ENCODE measurements around the gene SNTB2. TPM values are rescaled to one million over a fixed set of nuclear protein-coding genes. Genes with fewer than 3 reads are reported as not detected.

Gene SNTB2
- total RNA-seq, 1 donor from 2014 or later: 36.1 TPM

- peaks cover 77% of the 10 kb centered on the region for H3K36me3 ChIP-seq
- ATAC-seq (no peak), DNase-seq (no peak)
- no peaks in the 10 kb centered on the region for H3K9me3 ChIP-seq
- no peak overlapping the region for H3K4me3 ChIP-seq
- intact Hi-C loops (cut with DNase I): no loop called here
- peaks cover 19% of the 10 kb centered on the region for H3K4me1 ChIP-seq
- no peaks in the 10 kb centered on the region for H3K27me3 ChIP-seq (ENCODE audit: low read depth)
- H3K27ac ChIP-seq: no peak overlapping the region
- TF ChIP-seq CTCF (IDR thresholded peaks at IDR 0.05): no peak
These were observed 129.7 kb downstream of the SNTB2 start for GRCh38 chr16:69316595-69317034.

- peaks cover 2% of the 10 kb centered on the region for H3K4me1 ChIP-seq
- H3K4me3 ChIP-seq: no peak overlapping the region
- DNase-seq (no peak), ATAC-seq (peak in 1 of 2 donors; percentile 84)
- no peaks in the 10 kb centered on the region for H3K27me3 ChIP-seq (ENCODE audit: low read depth)
- TF ChIP-seq CTCF (IDR thresholded peaks at IDR 0.05): no peak
- peaks cover 95% of the 10 kb centered on the region for H3K36me3 ChIP-seq
- no peaks in the 10 kb centered on the region for H3K9me3 ChIP-seq
- no peak overlapping the region for H3K27ac ChIP-seq
- intact Hi-C loops (cut with DNase I): no loop called here
These were observed 131.4 kb downstream of the SNTB2 start for GRCh38 chr16:69318177-69318910.

- H3K27ac ChIP-seq: no peak overlapping the region
- H3K36me3 ChIP-seq: peaks cover 100% of the 10 kb centered on the region
- H3K9me3 ChIP-seq: no peaks in the 10 kb centered on the region
- no peak overlapping the region for H3K4me3 ChIP-seq
- ATAC-seq (no peak), DNase-seq (no peak)
- H3K27me3 ChIP-seq (ENCODE audit: low read depth): no peaks in the 10 kb centered on the region
- no peak for TF ChIP-seq CTCF (IDR thresholded peaks at IDR 0.05)
- peaks cover under 1% of the 10 kb centered on the region for H3K4me1 ChIP-seq
- intact Hi-C loops (cut with DNase I): no loop called here
These were observed 131.9 kb downstream of the SNTB2 start for GRCh38 chr16:69318911-69319289.

- Histone ChIP-seq H3K36me3 (peaks cover 100% of the 10 kb centered on the region), H3K4me1 (peaks cover 5% of the 10 kb centered on the region), H3K27me3 (ENCODE audit: low read depth) (no peaks in the 10 kb centered on the region), H3K9me3 (no peaks in the 10 kb centered on the region), H3K4me3 (no peak overlapping the region), H3K27ac (no peak overlapping the region)
- no peak for TF ChIP-seq CTCF (IDR thresholded peaks at IDR 0.05)
- DNase-seq (no peak), ATAC-seq (no peak)
- intact Hi-C loops (cut with DNase I): no loop called here
These were observed 132.4 kb downstream of the SNTB2 start for GRCh38 chr16:69319381-69319780.

- H3K36me3 ChIP-seq: peaks cover 100% of the 10 kb centered on the region
- H3K4me1 ChIP-seq: peaks cover 9% of the 10 kb centered on the region
- no peak overlapping the region for H3K27ac ChIP-seq
- no peak overlapping the region for H3K4me3 ChIP-seq
- ATAC-seq (no peak), DNase-seq (no peak)
- no peak for TF ChIP-seq CTCF (IDR thresholded peaks at IDR 0.05)
- no peaks in the 10 kb centered on the region for H3K27me3 ChIP-seq (ENCODE audit: low read depth)
- H3K9me3 ChIP-seq: no peaks in the 10 kb centered on the region
- intact Hi-C loops (cut with DNase I): no loop called here
These were observed 133.1 kb downstream of the SNTB2 start for GRCh38 chr16:69319826-69320739.

Data from lower lobe of right lung (tissue), 2 donors.